ENCODE measurements around the gene MEA1.
A peak's percentile ranks its signal among the peaks of the same experiment; 100 is the strongest.

The MEA1 gene

DNA sequence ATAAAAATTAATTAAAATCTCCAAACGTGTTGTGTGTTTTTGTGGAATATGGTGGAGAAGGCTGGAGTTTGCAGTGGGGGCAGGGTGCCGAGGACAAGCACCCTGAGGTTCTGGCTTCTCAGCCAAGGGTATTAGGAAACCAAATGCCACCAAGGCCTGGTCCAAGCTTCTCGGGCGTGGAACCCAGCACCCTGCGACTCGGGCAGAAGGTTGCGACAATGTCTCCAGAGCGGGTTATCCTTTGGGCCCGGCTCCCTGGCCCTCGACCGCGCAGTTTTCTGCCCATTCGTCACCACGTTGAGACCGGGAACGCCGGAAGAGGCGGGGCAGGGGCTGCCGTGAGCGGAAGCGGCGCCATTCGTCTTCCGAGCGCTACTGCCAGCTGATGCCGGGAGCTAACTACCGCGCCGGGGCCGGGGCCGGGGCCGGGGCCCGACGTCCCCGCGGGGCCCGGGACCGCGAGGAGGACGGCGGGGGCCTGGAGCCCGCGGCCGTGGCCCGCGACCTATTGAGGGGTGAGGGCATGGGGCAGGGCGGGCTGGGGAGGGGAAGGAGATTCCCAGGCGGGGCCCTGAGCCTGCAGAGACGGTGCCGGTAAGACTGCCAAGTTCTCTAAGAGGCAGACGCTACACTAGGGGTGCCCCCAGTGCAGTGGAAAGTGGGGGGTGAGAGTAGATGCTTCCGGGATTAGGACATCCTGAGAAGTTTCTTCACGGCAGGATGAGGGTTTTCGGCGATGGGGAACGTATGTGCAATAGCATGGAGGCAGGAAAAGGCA is 7.7 kb upstream of the MEA1 start, which contains the start of gene RRP36 (continued):
- TF ChIP-seq, protein P1, sequence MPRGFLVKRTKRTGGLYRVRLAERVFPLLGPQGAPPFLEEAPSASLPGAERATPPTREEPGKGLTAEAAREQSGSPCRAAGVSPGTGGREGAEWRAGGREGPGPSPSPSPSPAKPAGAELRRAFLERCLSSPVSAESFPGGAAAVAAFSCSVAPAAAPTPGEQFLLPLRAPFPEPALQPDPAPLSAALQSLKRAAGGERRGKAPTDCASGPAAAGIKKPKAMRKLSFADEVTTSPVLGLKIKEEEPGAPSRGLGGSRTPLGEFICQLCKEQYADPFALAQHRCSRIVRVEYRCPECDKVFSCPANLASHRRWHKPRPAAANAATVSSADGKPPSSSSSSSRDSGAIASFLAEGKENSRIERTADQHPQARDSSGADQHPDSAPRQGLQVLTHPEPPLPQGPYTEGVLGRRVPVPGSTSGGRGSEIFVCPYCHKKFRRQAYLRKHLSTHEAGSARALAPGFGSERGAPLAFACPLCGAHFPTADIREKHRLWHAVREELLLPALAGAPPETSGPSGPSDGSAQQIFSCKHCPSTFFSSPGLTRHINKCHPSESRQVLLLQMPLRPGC (tag by site-specific recombination; IDR thresholded peaks at IDR 0.05) = no peak
- TF ChIP-seq, protein P2, sequence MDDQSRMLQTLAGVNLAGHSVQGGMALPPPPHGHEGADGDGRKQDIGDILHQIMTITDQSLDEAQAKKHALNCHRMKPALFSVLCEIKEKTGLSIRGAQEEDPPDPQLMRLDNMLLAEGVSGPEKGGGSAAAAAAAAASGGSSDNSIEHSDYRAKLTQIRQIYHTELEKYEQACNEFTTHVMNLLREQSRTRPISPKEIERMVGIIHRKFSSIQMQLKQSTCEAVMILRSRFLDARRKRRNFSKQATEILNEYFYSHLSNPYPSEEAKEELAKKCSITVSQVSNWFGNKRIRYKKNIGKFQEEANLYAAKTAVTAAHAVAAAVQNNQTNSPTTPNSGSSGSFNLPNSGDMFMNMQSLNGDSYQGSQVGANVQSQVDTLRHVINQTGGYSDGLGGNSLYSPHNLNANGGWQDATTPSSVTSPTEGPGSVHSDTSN (CRISPR knock-in tag; IDR thresholded peaks at IDR 0.05) = no peak
- TF ChIP-seq ZBTB8A (tag by site-specific recombination; IDR thresholded peaks at IDR 0.05) = no peak
- no peak for TF ChIP-seq IKZF3 (tag by site-specific recombination; IDR thresholded peaks at IDR 0.05)
- TF ChIP-seq, protein P3, sequence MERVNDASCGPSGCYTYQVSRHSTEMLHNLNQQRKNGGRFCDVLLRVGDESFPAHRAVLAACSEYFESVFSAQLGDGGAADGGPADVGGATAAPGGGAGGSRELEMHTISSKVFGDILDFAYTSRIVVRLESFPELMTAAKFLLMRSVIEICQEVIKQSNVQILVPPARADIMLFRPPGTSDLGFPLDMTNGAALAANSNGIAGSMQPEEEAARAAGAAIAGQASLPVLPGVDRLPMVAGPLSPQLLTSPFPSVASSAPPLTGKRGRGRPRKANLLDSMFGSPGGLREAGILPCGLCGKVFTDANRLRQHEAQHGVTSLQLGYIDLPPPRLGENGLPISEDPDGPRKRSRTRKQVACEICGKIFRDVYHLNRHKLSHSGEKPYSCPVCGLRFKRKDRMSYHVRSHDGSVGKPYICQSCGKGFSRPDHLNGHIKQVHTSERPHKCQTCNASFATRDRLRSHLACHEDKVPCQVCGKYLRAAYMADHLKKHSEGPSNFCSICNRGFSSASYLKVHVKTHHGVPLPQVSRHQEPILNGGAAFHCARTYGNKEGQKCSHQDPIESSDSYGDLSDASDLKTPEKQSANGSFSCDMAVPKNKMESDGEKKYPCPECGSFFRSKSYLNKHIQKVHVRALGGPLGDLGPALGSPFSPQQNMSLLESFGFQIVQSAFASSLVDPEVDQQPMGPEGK (tag by site-specific recombination; IDR thresholded peaks at IDR 0.05) = peak; percentile 69
- TF ChIP-seq ZNF140 (tag by site-specific recombination; IDR thresholded peaks at IDR 0.05) = no peak
- no peak for TF ChIP-seq ZNF174 (tag by site-specific recombination; IDR thresholded peaks at IDR 0.05)
- no peak for TF ChIP-seq ZNF837 (tag by site-specific recombination; IDR thresholded peaks at IDR 0.05)
- no peak for TF ChIP-seq ZNF266 (tag by site-specific recombination; IDR thresholded peaks at IDR 0.05; ENCODE audit: low read depth)
- no peak for TF ChIP-seq ZNF132 (tag by site-specific recombination; IDR thresholded peaks at IDR 0.05; ENCODE audit: borderline replicate concordance)
- no peak for TF ChIP-seq ZNF354C (tag by site-specific recombination; IDR thresholded peaks at IDR 0.05; ENCODE audit: borderline replicate concordance, low read depth)
- TF ChIP-seq, protein P4, sequence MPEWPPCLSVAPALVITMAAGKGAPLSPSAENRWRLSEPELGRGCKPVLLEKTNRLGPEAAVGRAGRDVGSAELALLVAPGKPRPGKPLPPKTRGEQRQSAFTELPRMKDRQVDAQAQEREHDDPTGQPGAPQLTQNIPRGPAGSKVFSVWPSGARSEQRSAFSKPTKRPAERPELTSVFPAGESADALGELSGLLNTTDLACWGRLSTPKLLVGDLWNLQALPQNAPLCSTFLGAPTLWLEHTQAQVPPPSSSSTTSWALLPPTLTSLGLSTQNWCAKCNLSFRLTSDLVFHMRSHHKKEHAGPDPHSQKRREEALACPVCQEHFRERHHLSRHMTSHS (tag by site-specific recombination; IDR thresholded peaks at IDR 0.05) = no peak
- no peak for TF ChIP-seq EGR2 (tag by site-specific recombination; IDR thresholded peaks at IDR 0.05; ENCODE audit: low read depth)
- peak; percentile 61; the same call in 1 of the 2 replicates for TF ChIP-seq YY1 (tag by site-specific recombination; IDR thresholded peaks at IDR 0.05)
- TF ChIP-seq, protein P5, sequence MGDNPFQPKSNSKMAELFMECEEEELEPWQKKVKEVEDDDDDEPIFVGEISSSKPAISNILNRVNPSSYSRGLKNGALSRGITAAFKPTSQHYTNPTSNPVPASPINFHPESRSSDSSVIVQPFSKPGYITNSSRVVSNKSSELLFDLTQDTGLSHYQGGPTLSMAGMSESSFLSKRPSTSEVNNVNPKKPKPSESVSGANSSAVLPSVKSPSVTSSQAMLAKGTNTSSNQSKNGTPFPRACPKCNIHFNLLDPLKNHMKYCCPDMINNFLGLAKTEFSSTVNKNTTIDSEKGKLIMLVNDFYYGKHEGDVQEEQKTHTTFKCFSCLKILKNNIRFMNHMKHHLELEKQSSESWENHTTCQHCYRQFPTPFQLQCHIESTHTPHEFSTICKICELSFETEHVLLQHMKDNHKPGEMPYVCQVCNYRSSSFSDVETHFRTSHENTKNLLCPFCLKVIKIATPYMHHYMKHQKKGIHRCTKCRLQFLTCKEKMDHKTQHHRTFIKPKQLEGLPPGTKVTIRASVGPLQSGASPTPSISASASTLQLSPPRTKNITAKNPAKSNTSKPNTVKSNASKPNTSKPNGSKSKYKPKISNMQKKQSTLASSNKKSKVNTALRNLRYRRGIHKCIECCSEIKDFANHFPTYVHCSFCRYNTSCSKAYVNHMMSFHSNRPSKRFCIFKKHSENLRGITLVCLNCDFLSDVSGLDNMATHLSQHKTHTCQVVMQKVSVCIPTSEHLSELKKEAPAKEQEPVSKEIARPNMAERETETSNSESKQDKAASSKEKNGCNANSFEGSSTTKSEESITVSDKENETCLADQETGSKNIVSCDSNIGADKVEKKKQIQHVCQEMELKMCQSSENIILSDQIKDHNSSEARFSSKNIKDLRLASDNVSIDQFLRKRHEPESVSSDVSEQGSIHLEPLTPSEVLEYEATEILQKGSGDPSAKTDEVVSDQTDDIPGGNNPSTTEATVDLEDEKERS (tag by site-specific recombination; IDR thresholded peaks at IDR 0.05) = no peak
- TF ChIP-seq ZNF433 (tag by site-specific recombination; IDR thresholded peaks at IDR 0.05; ENCODE audit: low read depth) = no peak
- TF ChIP-seq, protein P6, sequence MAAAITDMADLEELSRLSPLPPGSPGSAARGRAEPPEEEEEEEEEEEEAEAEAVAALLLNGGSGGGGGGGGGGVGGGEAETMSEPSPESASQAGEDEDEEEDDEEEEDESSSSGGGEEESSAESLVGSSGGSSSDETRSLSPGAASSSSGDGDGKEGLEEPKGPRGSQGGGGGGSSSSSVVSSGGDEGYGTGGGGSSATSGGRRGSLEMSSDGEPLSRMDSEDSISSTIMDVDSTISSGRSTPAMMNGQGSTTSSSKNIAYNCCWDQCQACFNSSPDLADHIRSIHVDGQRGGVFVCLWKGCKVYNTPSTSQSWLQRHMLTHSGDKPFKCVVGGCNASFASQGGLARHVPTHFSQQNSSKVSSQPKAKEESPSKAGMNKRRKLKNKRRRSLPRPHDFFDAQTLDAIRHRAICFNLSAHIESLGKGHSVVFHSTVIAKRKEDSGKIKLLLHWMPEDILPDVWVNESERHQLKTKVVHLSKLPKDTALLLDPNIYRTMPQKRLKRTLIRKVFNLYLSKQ (tag by site-specific recombination; IDR thresholded peaks at IDR 0.05; ENCODE audit: borderline replicate concordance) = no peak
- TF ChIP-seq ZNF544 (tag by site-specific recombination; IDR thresholded peaks at IDR 0.05) = no peak
- TF ChIP-seq ZNF16 (tag by site-specific recombination; IDR thresholded peaks at IDR 0.05; ENCODE audit: low read depth) = no peak
- TF ChIP-seq ZEB2 (tag by site-specific recombination; IDR thresholded peaks at IDR 0.05) = peak; percentile 66
- no peak for TF ChIP-seq ZNF248 (tag by site-specific recombination; IDR thresholded peaks at IDR 0.05)
- peak; percentile 46; the same call in 1 of the 2 replicates for TF ChIP-seq FEZF1 (tag by site-specific recombination; IDR thresholded peaks at IDR 0.05)
- TF ChIP-seq SETDB1 (IDR thresholded peaks at IDR 0.05; ENCODE audit: insufficient read length, low read length) = no peak
- TF ChIP-seq ZNF311 (tag by site-specific recombination; IDR thresholded peaks at IDR 0.05; ENCODE audit: borderline replicate concordance) = no peak
- peak; percentile 47; the same call in 1 of the 2 replicates for TF ChIP-seq KLF9 (tag by site-specific recombination; IDR thresholded peaks at IDR 0.05; ENCODE audit: low read depth)
- no peak for TF ChIP-seq ZNF701 (tag by site-specific recombination; IDR thresholded peaks at IDR 0.05)
- no peak for TF ChIP-seq ZNF19 (tag by site-specific recombination; IDR thresholded peaks at IDR 0.05; ENCODE audit: low read depth)
- TF ChIP-seq, protein P7, sequence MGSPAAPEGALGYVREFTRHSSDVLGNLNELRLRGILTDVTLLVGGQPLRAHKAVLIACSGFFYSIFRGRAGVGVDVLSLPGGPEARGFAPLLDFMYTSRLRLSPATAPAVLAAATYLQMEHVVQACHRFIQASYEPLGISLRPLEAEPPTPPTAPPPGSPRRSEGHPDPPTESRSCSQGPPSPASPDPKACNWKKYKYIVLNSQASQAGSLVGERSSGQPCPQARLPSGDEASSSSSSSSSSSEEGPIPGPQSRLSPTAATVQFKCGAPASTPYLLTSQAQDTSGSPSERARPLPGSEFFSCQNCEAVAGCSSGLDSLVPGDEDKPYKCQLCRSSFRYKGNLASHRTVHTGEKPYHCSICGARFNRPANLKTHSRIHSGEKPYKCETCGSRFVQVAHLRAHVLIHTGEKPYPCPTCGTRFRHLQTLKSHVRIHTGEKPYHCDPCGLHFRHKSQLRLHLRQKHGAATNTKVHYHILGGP (tag by site-specific recombination; IDR thresholded peaks at IDR 0.05) = no peak
